Gastrocnemius medialis (tissue), 4 donors: ENCODE data around the gene CTNNBL1.

Experiments
- CTCF ChIP-seq, 5 experiments: fragments of 450-650 bp in 3 of 5; fragments of 200-600 bp in 2 of 5; sonication (generic) in 2 of 5; IDR thresholded peaks in 4 of 5; conservative IDR thresholded peaks in 1 of 5; 1 replicate in 4 of 5; 2 replicates in 1 of 5; pipeline ENCODE4 v1.5.1; 2016 to 2019; ENCODE audit warnings: antibody characterized with exemption in 5 of 5, mild to moderate bottlenecking in 3 of 5, moderate library complexity in 3 of 5
- POLR2A ChIP-seq, 2 donors: fragments of 450-650 bp; IDR thresholded peaks; one replicate each; pipeline ENCODE4 v1.6.1; 2017; ENCODE audit warnings: antibody characterized with exemption in 2 of 2, mild to moderate bottlenecking in 2 of 2, moderate library complexity in 2 of 2

- TF ChIP-seq CTCF (IDR thresholded peaks at IDR 0.05 in 4 of 5, conservative IDR thresholded peaks at IDR 0.05 in 1 of 5) (no peak), POLR2A (IDR thresholded peaks at IDR 0.05) (no peak)
Observed at GRCh38 chr20:37759052-37759553, 65.3 kb downstream of the CTNNBL1 start.
